Nephron (organoid): ENCODE measurements around the gene UST.
A peak's percentile ranks its signal among the peaks of the same experiment; 100 is the strongest.

Experiments
- H3K27ac Mint-ChIP-seq, 3 experiments: 2 replicates each; pipeline ENCODE4 v1.8.0; 2020; ENCODE audit warnings: mixed read lengths in 3 of 3, mild to moderate bottlenecking in 2 of 3, moderate library complexity in 1 of 3
- H3K27me3 Mint-ChIP-seq: 2 replicates; pipeline ENCODE4 v1.8.0; 2021; ENCODE audit warnings: low read depth, mild to moderate bottlenecking, moderate library complexity, mixed read lengths
- H3K36me3 Mint-ChIP-seq: 2 replicates; pipeline ENCODE4 v1.8.0; 2020; ENCODE audit warnings: low read depth, mixed read lengths
- H3K4me1 Mint-ChIP-seq: 2 replicates; pipeline ENCODE4 v1.8.0; 2020; ENCODE audit warnings: mixed read lengths
- H3K4me3 Mint-ChIP-seq, 3 experiments: 2 replicates each; pipeline ENCODE4 v1.8.0; 2020; ENCODE audit warnings: mild to moderate bottlenecking in 3 of 3, mixed read lengths in 3 of 3, moderate library complexity in 2 of 3
- H3K9me3 Mint-ChIP-seq: 2 replicates; pipeline ENCODE4 v1.8.0; 2020; ENCODE audit warnings: mixed read lengths
- TF ChIP-seq, protein P1 (sequence below), 3 experiments: fragments of 200-600 bp; sonication (generic); IDR thresholded peaks; one replicate each; pipeline ENCODE4 v1.5.0; 2021; ENCODE audit warnings: antibody characterized with exemption in 3 of 3; ENCODE audit not compliant: unreplicated experiment in 3 of 3

The UST gene

GRCh38 chr6:149065658-149066556, 319.1 kb downstream of the UST start:
- Mint-ChIP-seq H3K4me3 (no peak overlapping the region), H3K9me3 (no peaks in the 10 kb centered on the region), H3K27ac (peak overlapping the region; percentile 52 to 77 (median 65)), H3K36me3 (no peaks in the 10 kb centered on the region), H3K27me3 (no peaks in the 10 kb centered on the region), H3K4me1 (peaks cover 42% of the 10 kb centered on the region)
- TF ChIP-seq, protein P1, sequence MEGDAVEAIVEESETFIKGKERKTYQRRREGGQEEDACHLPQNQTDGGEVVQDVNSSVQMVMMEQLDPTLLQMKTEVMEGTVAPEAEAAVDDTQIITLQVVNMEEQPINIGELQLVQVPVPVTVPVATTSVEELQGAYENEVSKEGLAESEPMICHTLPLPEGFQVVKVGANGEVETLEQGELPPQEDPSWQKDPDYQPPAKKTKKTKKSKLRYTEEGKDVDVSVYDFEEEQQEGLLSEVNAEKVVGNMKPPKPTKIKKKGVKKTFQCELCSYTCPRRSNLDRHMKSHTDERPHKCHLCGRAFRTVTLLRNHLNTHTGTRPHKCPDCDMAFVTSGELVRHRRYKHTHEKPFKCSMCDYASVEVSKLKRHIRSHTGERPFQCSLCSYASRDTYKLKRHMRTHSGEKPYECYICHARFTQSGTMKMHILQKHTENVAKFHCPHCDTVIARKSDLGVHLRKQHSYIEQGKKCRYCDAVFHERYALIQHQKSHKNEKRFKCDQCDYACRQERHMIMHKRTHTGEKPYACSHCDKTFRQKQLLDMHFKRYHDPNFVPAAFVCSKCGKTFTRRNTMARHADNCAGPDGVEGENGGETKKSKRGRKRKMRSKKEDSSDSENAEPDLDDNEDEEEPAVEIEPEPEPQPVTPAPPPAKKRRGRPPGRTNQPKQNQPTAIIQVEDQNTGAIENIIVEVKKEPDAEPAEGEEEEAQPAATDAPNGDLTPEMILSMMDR (IDR thresholded peaks at IDR 0.05; ENCODE audit: unreplicated experiment in 3 of 3): no peak

DNA sequence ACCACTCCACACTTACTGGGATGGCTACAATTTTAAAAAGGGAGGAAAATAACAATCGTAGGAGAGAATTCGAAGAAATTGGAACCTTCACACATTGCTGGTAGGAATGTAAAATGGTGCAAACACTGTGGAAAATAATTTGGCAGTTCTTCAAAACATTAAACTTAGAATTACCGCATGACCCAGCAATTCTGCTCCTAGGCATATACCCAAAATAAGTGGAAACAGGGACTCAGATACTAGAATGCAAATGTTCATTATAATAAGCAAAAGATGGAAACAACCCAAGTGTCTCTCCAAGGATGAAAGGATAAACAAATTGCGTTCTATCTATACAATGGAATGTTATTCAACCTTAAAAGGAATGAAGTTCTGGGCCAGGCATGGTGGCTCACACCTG, 325.2 kb downstream of the UST start:
- no peak overlapping the region for H3K27ac Mint-ChIP-seq
- no peaks in the 10 kb centered on the region for H3K27me3 Mint-ChIP-seq
- no peak overlapping the region for H3K4me3 Mint-ChIP-seq
- peaks cover 13% of the 10 kb centered on the region for H3K4me1 Mint-ChIP-seq
- TF ChIP-seq, protein P1 (IDR thresholded peaks at IDR 0.05; ENCODE audit: unreplicated experiment in 3 of 3): no peak
- H3K36me3 Mint-ChIP-seq: peaks cover 11% of the 10 kb centered on the region
- peaks cover 5% of the 10 kb centered on the region for H3K9me3 Mint-ChIP-seq

DNA sequence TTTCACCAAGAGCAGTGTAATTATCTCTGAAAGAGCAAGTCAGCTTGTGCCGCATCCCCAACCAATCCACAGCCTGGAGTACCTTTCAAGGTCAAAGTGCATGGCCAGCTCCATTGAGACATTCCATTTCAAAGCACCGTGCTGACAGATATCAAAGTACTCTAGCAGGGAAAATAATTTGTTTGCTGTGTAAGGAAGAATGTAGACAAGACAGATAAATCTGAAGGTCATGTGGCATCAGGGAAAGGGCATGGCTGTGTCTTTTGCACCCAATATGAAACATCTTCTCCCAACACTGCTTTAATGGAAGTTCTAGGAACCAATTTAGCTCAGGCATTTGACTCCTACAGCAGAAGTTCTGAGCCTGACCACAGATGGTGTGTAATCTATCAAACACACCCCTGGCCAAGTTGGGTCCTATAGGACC, 328.0 kb downstream of the UST start:
- Mint-ChIP-seq H3K36me3 (peaks cover 11% of the 10 kb centered on the region), H3K4me3 (no peak overlapping the region), H3K27ac (no peak overlapping the region), H3K27me3 (no peaks in the 10 kb centered on the region), H3K9me3 (peaks cover 5% of the 10 kb centered on the region), H3K4me1 (peaks cover 31% of the 10 kb centered on the region)
- TF ChIP-seq, protein P1 (IDR thresholded peaks at IDR 0.05; ENCODE audit: unreplicated experiment in 3 of 3): no peak

DNA sequence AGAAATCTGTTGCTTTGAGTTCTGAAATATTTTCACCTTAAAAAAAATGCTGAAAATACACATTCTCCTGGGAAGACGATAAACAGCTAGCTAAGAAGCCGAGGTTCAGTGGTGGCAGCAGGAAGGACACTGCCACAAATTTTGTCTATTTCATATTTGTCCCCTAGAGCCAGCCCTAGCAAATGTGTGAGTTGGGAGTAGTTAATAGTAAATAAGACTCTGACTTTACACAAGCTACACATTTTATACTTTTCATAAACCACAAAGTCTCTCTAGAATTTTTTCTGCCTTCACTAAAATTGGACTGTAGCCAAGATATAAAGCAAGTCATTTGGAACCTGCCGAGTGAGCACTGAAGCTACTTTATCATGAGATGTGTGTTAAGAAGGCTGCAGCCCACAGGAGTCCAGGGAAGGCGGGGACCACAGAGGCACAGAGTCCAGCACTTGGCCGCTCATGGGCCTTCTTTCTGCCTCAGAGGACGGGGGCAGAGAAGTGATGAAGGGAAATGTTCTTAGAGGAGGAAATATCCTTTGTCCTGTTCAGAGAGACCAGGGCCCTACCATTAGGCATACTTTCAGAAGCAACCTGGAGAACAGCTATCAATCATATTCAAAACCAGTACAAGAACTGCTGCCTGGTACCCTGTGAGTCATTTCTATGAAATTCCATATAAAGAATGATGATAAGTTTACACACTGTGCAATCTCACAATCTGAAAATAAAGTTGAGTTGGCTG, 329.0 kb downstream of the UST start:
- Mint-ChIP-seq H3K9me3 (peaks cover 5% of the 10 kb centered on the region), H3K36me3 (peaks cover 11% of the 10 kb centered on the region), H3K27ac (peak overlapping the region; percentile 13 to 68 (median 51)), H3K4me1 (peaks cover 41% of the 10 kb centered on the region), H3K4me3 (no peak overlapping the region), H3K27me3 (no peaks in the 10 kb centered on the region)
- TF ChIP-seq, protein P1 (IDR thresholded peaks at IDR 0.05; ENCODE audit: unreplicated experiment in 3 of 3): no peak

GRCh38 chr6:149076355-149076734, 329.5 kb downstream of the UST start:
- Mint-ChIP-seq H3K36me3 (peaks cover 11% of the 10 kb centered on the region), H3K9me3 (peaks cover 5% of the 10 kb centered on the region), H3K27me3 (no peaks in the 10 kb centered on the region), H3K4me3 (no peak overlapping the region), H3K4me1 (peaks cover 46% of the 10 kb centered on the region), H3K27ac (peak overlapping the region in 2 of 3 experiments; percentile 51 to 68)
- TF ChIP-seq, protein P1 (IDR thresholded peaks at IDR 0.05; ENCODE audit: unreplicated experiment in 3 of 3): no peak
